PFSK-1 (cell line): ENCODE results near the gene RPRML.

Source experiments
- FOXP2 ChIP-seq: optimal IDR thresholded peaks from 2 replicates; pipeline ENCODE3; 2011; ENCODE audit warnings: borderline replicate concordance, control low read depth, inconsistent platforms; ENCODE audit not compliant: insufficient read depth; ENCODE audit errors: extremely low read length, extremely low read depth
- POLR2AphosphoS5 ChIP-seq: IDR thresholded peaks from 2 replicates; pipeline ENCODE4 v1.6.1; 2012; ENCODE audit warnings: low read depth, mild to moderate bottlenecking, control low read depth, low read length, moderate library complexity
- SIN3A ChIP-seq: IDR thresholded peaks from 2 replicates; pipeline ENCODE4 v1.6.1; 2012; ENCODE audit warnings: mild to moderate bottlenecking, low read length, moderate library complexity, borderline replicate concordance; ENCODE audit not compliant: insufficient read depth
- TAF1 ChIP-seq: IDR thresholded peaks from 2 replicates; pipeline ENCODE4 v1.6.1; 2012; ENCODE audit warnings: low read length, control low read depth, borderline replicate concordance; ENCODE audit not compliant: insufficient read depth
- TF ChIP-seq, protein P1 (sequence below), 2 experiments: IDR thresholded peaks; 2 replicates each; pipeline versions ENCODE4 v1.6.1 to v1.8.0; 2011 to 2012; ENCODE audit warnings: low read depth in 2 of 2, low read length in 2 of 2, control low read depth in 1 of 2, inconsistent platforms in 1 of 2, mild to moderate bottlenecking in 1 of 2, moderate library complexity in 1 of 2; ENCODE audit not compliant: insufficient read depth in 1 of 2

Gene RPRML

DNA sequence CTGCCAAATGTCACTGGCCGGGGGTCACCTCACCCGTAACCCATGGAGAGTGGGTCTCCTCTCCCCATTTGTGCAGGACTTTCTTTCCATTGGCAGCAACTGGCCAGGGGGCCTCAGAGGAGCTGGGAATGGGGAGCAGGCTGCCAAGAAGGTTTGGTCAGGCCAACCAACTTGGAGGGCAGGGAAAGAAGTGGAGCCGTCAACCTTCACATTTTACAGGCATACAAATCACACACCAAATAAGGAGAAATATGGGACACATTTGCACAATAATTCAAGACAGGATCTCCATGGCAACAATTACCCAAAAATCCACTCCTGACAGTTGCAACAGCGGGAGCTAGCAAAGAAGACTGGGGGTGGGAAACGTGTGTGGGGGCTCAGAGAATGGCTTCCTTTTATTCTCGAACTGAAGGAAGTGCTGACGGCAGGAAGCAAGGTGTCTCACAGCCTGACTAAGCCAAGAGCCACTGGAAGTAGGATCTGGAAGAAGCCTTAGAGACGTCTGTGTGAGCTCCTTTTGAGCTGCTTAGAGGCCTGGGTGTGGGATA, 20.9 kb downstream of the RPRML start:
- no peak for TF ChIP-seq SIN3A
- TF ChIP-seq, protein P1, sequence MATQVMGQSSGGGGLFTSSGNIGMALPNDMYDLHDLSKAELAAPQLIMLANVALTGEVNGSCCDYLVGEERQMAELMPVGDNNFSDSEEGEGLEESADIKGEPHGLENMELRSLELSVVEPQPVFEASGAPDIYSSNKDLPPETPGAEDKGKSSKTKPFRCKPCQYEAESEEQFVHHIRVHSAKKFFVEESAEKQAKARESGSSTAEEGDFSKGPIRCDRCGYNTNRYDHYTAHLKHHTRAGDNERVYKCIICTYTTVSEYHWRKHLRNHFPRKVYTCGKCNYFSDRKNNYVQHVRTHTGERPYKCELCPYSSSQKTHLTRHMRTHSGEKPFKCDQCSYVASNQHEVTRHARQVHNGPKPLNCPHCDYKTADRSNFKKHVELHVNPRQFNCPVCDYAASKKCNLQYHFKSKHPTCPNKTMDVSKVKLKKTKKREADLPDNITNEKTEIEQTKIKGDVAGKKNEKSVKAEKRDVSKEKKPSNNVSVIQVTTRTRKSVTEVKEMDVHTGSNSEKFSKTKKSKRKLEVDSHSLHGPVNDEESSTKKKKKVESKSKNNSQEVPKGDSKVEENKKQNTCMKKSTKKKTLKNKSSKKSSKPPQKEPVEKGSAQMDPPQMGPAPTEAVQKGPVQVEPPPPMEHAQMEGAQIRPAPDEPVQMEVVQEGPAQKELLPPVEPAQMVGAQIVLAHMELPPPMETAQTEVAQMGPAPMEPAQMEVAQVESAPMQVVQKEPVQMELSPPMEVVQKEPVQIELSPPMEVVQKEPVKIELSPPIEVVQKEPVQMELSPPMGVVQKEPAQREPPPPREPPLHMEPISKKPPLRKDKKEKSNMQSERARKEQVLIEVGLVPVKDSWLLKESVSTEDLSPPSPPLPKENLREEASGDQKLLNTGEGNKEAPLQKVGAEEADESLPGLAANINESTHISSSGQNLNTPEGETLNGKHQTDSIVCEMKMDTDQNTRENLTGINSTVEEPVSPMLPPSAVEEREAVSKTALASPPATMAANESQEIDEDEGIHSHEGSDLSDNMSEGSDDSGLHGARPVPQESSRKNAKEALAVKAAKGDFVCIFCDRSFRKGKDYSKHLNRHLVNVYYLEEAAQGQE (IDR thresholded peaks at IDR 0.05; ENCODE audit: insufficient read depth in 1 of 2, low read depth in 2 of 2, low read length in 2 of 2) = no peak
- no peak for TF ChIP-seq FOXP2
- TF ChIP-seq TAF1 = no peak
- TF ChIP-seq POLR2AphosphoS5 = no peak

DNA sequence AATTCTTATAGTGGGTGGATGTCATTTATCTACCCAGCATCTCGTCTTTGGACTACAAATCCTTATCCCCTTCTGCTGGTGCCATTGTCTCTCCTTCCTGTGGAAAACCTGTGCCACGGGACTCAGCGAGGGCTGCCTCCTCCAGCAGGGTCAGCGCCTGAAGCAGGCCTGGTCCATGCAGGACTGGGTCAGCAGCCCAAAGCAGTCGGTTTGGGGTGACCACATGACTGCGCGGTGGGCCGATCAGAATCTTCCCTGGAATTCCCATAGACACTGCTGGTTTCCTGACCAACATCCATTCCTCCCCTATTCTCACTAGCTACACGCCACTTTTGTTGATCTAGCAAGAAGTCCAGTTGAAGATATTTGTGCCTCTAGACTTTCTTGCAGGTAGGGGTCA, 26.9 kb downstream of the RPRML start:
- TF ChIP-seq FOXP2 (no peak), SIN3A (no peak)

DNA sequence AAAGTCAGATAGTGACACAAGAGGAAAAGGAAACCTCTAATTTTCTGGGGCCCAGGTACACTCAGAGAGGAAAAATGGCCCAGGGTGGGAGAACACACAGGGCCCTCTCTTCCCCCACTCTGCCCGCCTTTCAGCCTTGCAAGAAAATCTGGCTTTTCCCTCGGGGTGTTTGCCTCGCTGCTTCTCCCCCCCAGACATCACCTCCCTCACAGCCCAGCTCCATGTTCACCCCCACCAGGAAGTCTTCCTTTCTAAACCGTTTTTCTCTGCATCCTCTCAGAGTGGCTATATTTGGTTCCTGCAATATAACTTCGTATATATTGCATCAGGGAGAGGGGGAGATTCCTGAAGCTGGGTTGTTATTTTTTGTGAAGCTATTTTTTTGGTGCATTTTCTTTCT, 27.3 kb downstream of the RPRML start:
- TF ChIP-seq FOXP2 = no peak
- TF ChIP-seq POLR2AphosphoS5 = no peak
- no peak for TF ChIP-seq TAF1
- TF ChIP-seq, protein P1 (IDR thresholded peaks at IDR 0.05; ENCODE audit: insufficient read depth in 1 of 2, low read depth in 2 of 2, low read length in 2 of 2) = no peak
- TF ChIP-seq SIN3A = no peak

DNA sequence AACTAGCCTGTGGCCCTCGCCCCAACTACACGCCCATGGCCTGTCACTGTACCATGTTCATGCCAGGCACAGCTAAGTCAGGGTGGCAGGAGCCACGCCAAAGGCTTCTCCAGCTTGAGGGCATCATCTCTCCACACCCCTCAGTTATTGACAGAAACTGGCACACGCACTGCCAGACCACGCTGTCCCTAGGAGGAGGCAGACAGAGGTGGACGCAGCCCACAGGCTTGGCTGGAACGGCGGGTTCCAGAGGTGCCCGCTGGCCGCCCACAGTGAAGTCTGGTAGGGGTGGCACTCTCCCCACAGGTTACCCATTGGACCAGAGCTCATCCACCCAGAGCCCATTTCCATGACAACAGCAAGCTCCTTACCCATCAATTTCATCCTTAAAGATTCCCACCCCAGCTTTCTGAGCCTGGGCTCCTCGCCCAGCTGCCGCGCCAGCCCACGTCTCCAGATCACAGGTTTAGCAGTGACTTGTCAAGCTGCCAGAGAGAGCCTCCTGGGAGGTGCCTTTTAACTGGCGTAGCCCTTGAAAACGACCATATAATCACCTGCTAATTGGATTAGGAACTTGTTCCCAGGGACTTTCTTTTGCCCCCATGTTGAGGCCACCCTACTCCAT, 27.9 kb downstream of the RPRML start:
- TF ChIP-seq FOXP2 = no peak
- TF ChIP-seq POLR2AphosphoS5 = 0 out of 2 replicates have a peak, but pooled peaks have one; percentile 23

DNA sequence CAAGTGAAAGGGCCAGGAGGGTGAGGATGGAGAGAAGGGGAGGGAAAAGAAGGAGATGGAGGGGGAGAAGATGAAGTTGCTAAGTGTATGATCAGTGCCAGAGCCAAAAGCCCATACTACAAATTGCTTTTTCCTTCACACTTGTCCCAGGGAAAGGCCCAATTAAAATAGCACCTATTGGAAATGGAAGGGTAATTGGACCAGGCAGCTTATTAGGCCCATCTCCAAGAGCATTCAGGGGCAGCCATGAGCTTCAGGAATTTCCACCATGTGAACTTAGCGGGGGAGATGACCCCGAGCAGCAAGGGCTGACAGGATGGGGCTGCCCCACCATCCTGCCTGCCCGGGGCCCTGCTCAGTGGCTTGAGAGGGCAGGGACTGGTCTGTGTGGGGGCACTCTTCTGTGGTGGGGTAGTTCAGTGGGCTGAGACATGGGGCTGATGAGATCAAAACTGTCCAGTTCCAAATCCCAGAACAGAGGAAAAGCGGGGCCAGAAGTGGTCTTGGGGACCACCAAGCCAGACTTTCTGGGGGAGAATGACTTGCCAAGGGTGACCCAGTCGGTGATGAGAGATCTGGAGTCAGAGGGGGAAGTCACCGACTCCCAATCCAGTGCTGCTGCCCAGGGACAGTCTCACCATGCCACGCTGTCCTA, 28.6 kb downstream of the RPRML start:
- TF ChIP-seq SIN3A = no peak
- TF ChIP-seq, protein P1 (IDR thresholded peaks at IDR 0.05; ENCODE audit: insufficient read depth in 1 of 2, low read depth in 2 of 2, low read length in 2 of 2) = no peak
- TF ChIP-seq FOXP2 = no peak
- TF ChIP-seq TAF1 = no peak
- no peak for TF ChIP-seq POLR2AphosphoS5

DNA sequence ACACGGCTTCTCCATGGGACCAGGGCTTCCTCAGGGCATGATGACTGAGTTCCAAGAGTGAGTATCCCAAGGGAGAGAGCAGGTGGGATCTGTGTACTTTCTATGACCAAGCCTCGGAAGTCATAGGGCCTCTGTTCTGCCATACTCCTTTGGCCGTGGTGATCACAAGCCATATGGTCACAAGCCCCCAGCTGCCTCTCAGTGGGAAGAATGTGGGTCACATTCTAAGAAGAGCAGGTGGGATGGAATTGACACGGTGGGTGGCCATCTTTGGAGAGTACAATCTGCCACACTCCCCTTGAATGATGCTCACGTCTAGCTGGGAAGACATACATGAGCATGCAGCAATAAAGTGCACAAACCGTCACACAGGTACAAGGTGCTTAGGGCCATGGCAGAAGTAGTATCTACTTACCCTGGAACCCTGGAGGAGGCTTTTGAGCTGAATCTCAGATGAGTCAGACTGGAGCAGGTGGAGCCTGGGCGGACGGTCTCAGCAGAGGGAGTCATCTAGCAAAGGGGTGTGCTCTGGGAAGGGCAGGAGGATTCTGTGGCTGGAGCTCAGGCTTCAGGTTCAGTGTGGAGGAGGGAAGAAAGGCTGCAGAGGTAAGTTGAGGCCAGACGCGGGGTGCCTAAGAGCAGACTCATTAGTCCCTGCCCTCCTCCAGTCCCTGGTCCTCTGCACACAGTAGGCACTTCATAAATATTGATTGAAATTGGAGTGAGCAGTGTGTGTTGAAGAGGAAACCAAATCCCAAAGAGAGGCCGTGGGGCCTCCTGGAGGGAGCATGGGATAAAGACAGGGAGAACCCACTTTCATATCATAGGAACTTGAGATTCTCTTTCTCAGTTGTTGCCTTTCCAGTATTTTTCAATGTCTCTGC, 29.5 kb downstream of the RPRML start:
- TF ChIP-seq, protein P1 (IDR thresholded peaks at IDR 0.05; ENCODE audit: insufficient read depth in 1 of 2, low read depth in 2 of 2, low read length in 2 of 2) = no peak
- TF ChIP-seq POLR2AphosphoS5 (no peak), FOXP2 (no peak), SIN3A (no peak), TAF1 (no peak)
